ENCODE data around the gene CD47.
A peak's percentile ranks its signal among the peaks of the same experiment; 100 is the strongest.

The CD47 gene

DNA sequence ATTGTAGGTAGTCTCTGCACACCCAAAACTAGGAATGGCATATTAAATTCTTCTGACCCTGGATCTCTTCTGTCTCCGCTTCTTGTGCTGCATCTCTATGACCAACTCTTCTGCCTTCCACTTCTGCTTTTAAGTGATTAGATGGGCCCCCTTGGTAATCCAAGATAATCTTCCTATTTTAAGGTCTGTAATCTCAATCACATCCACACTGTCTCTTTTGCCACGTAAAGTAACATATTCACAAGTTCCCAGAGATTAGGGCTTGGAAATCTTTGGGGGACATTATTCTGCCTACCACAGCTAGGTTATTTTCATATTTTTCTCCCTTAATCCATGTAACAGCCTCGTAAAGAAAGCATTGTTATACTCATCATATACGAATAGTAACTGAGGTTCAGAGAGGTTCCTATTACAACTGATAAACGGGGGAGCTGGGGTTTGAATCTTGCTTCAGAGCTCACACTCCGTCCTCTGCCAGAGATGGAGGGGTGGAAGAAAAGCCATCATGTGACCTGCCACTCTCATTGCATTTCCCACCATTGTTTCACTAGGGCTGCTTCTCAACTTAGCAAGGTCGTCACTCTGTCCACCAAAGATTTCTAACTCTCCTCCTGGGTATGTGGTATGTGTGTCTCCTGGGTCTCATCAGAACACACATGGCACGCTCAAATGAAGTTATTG lies 6.6 kb upstream of the CD47 start:
- in situ Hi-C loops (cut with HindIII; ENCODE audit: low pct_ligation_motif_present, low pct_unique_long_range_greater_than_20kb, low sequenced_read_pairs): no loop called here
- DNase-seq: no peak

DNA sequence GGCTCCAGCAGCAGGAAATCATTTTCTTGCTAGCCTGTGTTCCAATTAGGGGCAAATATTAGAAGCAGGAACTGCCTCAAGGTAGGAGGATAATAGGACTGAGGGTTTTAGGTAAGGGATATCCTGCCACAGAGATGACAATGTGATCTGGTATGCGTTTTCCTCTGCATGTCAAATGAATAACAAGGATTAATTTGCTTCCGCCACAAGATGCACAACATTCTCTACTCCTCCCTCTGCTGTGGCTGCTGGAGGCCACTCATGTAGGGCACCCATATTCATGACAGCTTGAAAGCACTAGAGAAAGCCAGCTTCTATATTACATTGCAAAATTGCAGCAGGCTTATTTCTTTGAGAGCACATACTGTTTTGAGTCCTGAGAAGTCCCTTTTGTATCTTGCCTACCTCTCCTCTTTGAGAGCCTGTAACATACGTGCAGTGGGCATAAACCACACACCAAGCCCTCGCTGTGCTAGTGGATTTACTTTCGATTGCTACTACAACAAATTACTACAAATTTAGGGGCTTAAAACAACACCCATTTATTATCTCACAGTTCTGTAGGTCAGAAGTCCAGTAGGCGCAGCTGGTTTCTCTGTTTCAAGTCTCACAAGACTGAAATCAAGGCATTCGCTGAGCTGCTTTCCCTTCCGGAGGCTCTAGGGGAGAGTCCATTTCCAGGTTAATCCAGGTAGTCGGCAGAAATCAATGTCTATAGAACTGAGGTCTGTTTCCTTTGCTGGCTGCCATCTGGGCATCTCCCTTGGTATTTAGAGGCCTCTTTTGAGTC lies 5.9 kb upstream of the CD47 start:
- no peak for DNase-seq
- in situ Hi-C loops (cut with HindIII; ENCODE audit: low pct_ligation_motif_present, low pct_unique_long_range_greater_than_20kb, low sequenced_read_pairs): no loop called here

DNA sequence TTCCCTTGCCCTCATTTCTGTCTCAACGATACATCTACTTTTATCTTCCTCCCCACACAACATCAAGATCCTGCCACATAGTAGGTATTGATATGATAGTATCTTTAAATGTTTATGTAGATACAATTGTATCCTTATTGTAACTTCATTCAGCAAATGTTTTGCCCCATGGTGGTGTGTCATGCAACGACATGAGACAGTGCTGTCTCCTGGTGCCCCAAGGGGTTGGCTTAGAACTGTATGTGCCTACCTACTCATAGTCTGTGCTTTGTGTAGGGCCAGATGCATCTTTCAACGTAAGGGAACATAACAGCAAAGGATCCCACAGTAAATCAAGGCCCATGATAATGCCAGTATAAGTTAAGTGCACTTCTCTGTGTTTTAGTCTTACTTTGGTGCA lies 2.8 kb upstream of the CD47 start:
- DNase-seq: no peak
- in situ Hi-C loops (cut with HindIII; ENCODE audit: low pct_ligation_motif_present, low pct_unique_long_range_greater_than_20kb, low sequenced_read_pairs): no loop called here

DNA sequence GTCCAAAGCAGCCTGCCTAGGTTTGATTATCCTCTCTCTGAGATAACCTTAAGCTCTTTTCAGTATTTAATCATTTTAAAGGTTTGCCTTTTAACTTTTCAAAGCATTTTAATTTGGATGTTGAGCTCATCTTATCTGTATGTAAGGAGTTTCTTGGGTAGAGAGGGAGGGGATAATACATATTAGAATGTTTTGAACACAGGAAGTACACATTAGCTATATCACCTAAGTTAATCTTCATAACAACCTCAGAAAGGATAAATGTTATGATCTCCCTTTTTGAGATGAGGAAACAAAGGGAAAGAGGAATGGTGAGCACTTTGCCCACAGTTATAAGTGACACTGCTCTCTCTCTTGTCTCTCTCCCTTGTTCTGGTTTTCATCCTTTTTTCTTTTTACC lies 2.2 kb upstream of the CD47 start:
- in situ Hi-C loops (cut with HindIII; ENCODE audit: low pct_ligation_motif_present, low pct_unique_long_range_greater_than_20kb, low sequenced_read_pairs): no loop called here
- DNase-seq: no peak

DNA sequence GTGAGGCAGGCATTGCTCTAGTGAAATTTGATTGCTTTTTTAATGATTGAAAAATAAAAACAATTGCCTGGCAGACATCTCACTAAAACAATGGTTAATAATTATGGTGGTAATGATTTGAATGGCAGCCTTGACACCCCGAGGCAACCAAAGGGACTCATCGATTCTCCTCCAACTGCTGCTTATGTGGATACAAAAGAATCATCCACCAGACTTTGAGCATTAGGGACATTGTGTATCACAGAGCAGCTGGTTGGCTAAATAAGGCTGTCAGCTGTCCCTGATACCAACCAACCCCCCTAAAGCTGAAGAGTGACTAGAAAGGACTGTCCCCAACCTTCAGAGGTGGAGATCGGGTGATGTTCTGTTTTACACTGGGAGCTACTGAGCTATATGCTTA lies 1.7 kb upstream of the CD47 start:
- in situ Hi-C loops (cut with HindIII; ENCODE audit: low pct_ligation_motif_present, low pct_unique_long_range_greater_than_20kb, low sequenced_read_pairs): no loop called here
- DNase-seq: no peak

DNA sequence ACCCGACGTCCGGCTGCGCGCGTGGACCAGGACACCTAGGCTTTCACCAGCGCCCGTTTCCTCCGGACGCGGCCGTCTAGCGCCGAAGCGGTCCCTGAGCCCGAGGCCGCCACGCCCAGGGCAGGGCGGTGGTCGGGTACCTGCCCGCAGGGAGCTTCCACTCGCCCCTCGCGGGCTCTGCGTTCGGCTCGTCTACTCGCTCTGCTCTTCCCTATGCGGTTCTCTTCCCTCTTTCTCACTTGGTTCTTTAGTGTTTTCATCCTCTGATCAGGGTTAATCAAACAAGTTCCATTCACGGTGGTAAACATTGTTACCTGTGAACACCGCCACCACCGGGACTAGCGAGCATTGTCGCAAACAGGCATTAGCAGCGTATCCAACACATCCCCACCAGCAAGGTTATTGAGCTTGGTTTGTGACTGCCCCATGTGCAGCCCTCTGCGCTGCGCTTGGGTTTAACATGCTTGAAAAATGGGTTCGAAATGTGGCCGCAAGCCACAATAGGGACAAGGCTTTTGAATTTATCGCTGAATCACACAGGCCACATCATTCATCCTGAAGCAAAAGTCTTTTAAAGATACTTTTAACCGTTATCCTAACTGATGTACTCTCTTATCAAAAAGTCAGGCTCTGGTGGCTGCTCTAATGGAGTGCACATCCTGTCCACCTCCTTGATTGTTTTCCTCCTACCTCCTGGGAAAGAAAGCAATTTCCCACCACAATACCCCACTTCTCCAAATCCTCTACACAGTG lies 843 bp upstream of the CD47 start:
- in situ Hi-C loops (cut with HindIII; ENCODE audit: low pct_ligation_motif_present, low pct_unique_long_range_greater_than_20kb, low sequenced_read_pairs): no loop called here
- no peak for DNase-seq

DNA sequence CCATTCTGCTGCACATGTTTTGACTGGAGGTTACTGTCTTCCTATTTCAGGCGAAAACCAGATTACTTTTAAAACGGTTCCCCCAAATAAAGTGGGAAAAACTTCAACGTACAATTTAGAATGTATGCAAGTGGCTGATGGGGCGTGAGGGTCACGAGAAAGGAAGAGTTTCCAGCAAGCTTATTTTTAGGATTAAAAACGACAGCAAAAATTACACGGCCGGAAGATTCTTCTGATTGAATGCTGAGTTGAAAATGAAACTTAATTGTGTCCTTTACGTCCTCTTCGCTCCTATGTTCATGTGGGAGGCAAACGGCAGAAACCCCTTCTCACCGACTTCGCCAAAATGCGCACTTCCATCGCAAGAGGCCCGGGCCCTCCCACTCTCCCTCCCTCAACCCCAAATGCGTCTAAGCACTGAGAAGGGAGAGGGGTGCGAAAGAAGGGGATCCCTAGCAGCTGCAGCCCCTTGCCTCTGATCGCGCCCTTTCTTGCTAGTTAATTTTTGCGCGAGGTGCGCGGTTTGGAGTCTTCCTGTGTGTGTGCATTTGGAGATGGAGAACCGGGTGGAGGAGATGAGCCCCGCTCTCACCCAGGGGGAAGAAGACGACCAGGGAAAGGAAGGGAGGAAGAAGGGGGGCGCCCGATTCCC lies 656 bp downstream of the CD47 start:
- in situ Hi-C loops (cut with HindIII; ENCODE audit: low pct_ligation_motif_present, low pct_unique_long_range_greater_than_20kb, low sequenced_read_pairs): no loop called here
- DNase-seq: peak; percentile 33

DNA sequence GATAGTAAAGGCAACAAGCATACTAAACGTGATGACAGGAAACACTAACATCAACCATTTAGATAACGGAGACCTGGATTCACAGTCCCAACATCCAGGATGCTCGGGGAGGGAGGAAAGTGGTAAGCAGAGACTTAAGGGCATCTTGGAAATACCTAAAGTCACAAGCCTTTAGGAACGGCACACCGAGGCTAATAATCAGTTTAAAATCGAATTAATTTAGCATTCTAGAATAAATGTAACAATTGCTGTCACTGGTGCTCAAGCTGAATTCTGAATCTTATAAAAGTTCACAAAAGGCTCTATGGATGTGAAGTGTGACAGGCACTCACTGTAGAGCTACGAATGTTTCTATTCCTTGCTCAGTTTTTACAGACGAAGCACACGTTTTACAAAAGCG lies 1.3 kb downstream of the CD47 start:
- DNase-seq: no peak

DNA sequence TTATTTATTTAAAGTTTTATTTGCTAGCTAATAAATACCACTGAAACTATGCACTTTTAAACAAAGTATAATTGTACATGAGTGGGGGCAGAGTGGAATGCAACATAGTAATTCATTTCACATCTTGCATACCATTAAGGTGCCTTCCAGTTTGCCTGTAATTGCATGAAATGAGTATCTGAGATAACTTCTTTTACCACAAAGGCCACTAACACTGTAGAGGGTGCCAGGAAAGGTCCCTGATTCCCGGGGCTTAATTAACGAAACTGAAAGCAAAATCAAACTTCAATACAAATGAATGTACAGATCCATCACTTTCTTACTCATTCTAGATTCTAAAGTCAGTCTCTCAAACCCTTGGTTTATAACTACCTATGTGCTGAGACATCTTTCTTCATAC lies 2.1 kb downstream of the CD47 start:
- peak; percentile 23 for DNase-seq

More for the DNA sequence above, 1.3 kb downstream of the CD47 start:
- in situ Hi-C loops (cut with HindIII; ENCODE audit: low pct_ligation_motif_present, low pct_unique_long_range_greater_than_20kb, low sequenced_read_pairs): no loop called here

DNA sequence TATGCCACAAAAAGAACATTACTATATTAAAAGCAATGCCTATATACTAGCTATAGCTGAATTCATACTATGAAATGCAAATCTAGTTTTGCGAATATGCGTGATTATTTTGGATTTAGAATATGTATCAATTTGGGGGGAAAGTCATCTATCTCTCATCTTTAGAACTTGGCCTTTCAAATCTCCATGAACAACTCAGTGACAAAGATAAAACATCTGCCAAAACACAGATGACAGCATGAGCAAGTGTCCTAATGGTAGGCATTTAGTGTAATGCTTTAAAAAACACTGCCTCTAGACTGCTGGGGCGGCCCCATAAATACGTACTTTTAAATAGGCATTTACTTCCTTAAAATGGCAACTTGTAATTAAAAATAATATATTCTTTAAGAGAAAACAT lies 2.7 kb downstream of the CD47 start:
- DNase-seq: no peak
- in situ Hi-C loops (cut with HindIII; ENCODE audit: low pct_ligation_motif_present, low pct_unique_long_range_greater_than_20kb, low sequenced_read_pairs): no loop called here

More for the DNA sequence above, 2.1 kb downstream of the CD47 start:
- in situ Hi-C loops (cut with HindIII; ENCODE audit: low pct_ligation_motif_present, low pct_unique_long_range_greater_than_20kb, low sequenced_read_pairs): no loop called here

DNA sequence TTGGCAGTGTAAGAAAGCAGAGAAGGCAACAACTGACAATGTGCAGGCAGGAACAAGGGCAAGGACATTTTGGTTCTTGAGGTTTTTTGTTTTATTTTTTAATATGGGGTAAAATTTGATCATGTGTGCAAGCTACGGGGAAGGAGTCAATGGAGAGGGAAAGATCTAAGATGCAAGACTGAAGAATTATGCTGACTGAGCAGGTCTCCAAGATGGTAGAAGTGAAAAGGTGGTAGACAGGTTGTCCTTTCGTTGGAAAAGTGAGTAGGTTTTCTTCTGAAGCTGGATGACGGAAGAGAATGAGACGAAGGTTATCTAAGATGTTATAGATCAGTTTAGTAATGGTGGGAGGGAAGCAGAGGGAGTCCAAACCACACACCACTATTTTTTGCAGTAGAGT lies 4.2 kb downstream of the CD47 start:
- in situ Hi-C loops (cut with HindIII; ENCODE audit: low pct_ligation_motif_present, low pct_unique_long_range_greater_than_20kb, low sequenced_read_pairs): no loop called here
- no peak for DNase-seq

DNA sequence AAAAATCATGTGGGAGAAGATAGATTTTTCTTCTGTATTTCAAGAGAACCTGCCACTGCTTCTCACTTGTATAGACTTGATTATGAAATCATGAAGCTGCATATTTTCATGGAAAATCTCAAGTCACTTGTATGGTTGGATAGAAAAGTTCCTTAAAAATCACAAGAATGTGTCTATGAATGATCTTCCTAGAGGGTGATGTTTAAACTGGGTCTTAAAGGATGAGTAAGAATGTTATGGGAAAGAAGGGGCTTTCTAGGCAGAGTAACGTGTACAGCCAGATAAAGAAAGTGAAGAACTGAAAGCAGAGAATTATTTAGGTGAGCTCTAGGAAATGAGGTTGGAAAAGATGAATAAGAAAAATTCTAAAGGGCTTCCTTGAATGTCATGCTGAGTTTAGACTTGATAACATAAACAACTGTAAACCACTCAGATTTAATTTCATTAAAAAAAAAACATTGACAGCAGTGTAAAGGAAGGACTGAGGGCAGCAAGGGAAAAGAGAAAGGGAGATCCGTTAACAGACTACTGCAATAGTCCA lies 5.0 kb downstream of the CD47 start:
- in situ Hi-C loops (cut with HindIII; ENCODE audit: low pct_ligation_motif_present, low pct_unique_long_range_greater_than_20kb, low sequenced_read_pairs): no loop called here
- no peak for DNase-seq

DNA sequence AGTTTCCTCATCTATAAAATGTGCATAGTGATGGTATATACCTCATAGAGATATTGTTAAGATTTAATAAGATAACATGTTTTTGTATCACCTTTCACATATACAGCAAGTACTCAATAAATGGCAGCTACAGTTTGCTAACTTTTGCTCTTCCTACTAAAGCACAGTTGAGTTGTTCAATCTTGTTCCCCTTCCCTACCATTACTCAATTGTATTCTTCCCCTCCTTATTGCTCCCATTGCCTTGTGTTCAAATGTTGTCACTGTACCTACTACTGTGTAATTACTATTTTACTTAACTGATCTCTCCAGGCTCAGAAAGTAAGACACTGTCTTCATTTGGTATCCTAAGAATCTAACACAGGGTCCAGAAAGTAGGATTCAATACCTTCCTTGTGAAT lies 5.5 kb downstream of the CD47 start:
- in situ Hi-C loops (cut with HindIII; ENCODE audit: low pct_ligation_motif_present, low pct_unique_long_range_greater_than_20kb, low sequenced_read_pairs): no loop called here
- no peak for DNase-seq

DNA sequence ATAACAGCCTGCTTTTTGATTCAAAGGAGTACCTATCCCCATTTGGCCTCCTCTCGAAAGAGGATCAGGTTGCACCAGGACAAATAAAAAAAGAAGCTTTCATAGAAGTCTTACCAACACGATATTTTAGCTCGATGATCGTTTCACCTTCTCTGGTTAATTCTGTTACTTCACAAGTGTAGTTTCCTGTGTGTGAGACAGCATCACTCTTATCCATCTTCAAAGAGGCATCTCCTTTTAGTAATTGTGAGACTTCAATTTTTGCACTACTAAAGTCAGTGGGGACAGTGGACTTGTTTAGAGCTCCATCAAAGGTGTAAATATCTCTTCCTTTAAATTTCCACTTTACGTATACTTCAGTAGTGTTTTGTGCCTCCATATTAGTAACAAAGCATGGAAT lies 11.0 kb downstream of the CD47 start:
- in situ Hi-C loops (cut with HindIII; ENCODE audit: low pct_ligation_motif_present, low pct_unique_long_range_greater_than_20kb, low sequenced_read_pairs): no loop called here
- DNase-seq: no peak

DNA sequence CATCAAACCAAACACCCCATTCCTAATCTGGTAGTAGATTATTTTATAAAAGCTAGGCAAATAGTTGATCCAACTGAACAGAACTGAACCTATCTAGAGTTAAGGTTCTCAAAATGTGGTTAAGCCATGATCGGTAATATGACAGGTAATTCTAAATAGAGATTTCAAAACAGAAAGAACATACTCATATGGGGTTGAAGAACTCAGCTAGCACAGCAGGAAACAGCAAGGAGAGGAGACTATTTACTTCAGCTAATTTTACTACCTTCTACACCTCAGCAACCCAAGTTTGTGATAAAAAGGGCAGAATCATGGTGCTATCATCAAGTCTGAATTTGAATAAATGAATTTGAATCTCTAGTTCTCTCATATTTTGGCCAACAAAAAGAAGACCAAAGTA lies 11.8 kb downstream of the CD47 start:
- no peak for DNase-seq
- in situ Hi-C loops (cut with HindIII; ENCODE audit: low pct_ligation_motif_present, low pct_unique_long_range_greater_than_20kb, low sequenced_read_pairs): no loop called here

DNA sequence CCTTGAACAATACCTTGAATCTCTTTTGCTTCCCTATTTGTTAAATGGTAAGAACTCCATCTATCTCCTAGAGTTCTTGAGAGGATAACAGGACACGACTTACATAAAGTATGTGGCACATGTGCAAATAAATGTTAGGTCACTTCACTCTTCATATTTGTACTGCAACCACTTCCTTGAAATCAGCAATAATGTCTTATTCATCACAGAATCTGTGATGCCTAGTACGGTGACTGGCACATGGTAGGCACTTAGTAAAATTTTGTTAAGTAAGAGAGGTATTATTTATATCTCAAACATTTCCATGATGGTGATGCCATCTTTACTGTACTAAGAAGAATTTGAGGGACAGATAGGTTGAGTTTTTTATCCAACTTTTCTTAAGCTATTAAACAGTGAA lies 14.3 kb downstream of the CD47 start:
- in situ Hi-C loops (cut with HindIII; ENCODE audit: low pct_ligation_motif_present, low pct_unique_long_range_greater_than_20kb, low sequenced_read_pairs): no loop called here
- no peak for DNase-seq

DNA sequence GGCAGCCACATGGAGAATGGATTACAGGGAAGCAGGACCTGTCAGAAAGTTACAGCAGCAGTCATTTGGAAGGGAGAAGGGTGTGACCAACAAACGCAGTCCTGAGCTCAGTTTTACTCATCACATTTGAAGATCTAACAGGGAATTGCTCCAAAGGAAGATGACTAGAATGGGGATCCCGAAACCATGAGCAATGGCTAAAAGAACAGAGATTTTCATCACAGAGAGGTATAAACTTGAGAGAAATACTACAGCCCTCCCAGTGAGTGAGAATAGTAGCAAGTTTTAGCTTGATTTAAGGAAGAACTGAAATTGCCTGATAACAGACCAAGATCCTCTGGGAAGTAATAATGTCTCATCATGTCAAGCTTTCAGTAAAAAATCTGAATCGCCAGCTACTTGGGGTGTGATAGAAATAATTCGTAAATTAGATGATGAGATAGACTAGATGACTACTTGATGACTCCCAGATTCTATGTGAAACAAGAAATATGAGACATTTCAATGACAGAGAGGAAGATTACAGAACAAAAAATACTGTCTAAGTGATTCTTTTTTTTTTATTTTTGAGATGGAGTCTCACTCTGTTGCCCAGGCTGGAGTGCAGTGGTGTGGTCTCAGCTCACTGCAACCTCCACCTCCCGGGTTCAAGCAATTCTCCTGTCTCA lies 16.9 kb downstream of the CD47 start:
- DNase-seq: no peak

DNA sequence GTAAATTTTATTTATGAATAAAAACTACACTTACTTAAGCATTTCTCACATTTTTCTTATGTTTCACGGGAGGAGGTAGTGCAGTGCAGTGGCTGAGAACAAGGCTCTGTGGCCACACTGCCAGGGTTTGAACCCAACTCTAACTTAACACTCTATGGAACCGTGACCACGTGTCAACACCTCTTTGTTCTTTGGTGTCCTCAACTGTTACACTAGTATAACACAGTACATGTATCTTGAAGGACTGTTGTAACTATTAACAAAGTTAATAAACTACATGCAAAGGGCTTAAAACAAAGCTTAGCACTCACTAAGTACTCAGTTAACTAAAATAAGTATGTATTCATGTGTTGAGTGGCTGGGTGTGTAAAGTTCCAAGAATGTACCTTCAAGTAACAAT lies 19.5 kb downstream of the CD47 start:
- in situ Hi-C loops (cut with HindIII; ENCODE audit: low pct_ligation_motif_present, low pct_unique_long_range_greater_than_20kb, low sequenced_read_pairs): no loop called here

More for the DNA sequence above, 16.9 kb downstream of the CD47 start:
- in situ Hi-C loops (cut with HindIII; ENCODE audit: low pct_ligation_motif_present, low pct_unique_long_range_greater_than_20kb, low sequenced_read_pairs): no loop called here

More for the DNA sequence above, 19.5 kb downstream of the CD47 start:
- no peak for DNase-seq

Measured in ACHN (cell line).